Neural cell (in vitro differentiated cells): Measurements from ENCODE around the gene PLEKHH2. TPM values are rescaled to one million over a fixed set of nuclear protein-coding genes. Genes with fewer than 3 reads are reported as not detected.
A peak's percentile ranks its signal among the peaks of the same experiment; 100 is the strongest.
"Not testable (repeated sequence)": the region's sequence is repeated elsewhere in the genome, so short reads cannot be mapped to it uniquely, and the experiment has no call there.

Source experiments
- H2AFZ ChIP-seq: fragments of 200-600, 300-800 bp; sonication (generic), shearing (Covaris generic); 2 replicates; pipeline ENCODE4 v1.6.0; 2014; ENCODE audit warnings: low read depth, mild to moderate bottlenecking, antibody characterized with exemption, low read length, moderate library complexity
- H3F3A ChIP-seq: fragments of 200-600 bp; shearing (Covaris generic); 2 replicates; pipeline ENCODE4 v1.6.1; 2016; ENCODE audit warnings: mild to moderate bottlenecking, moderate library complexity, mixed read lengths, antibody characterized with exemption, low read length; ENCODE audit not compliant: insufficient read depth, poor library complexity, severe bottlenecking
- H3K27ac ChIP-seq: fragments of 200-600, 300-800 bp; sonication (generic), shearing (Covaris generic); 2 replicates; pipeline ENCODE4 v1.5.1; 2014; ENCODE audit warnings: mild to moderate bottlenecking, low read length, moderate library complexity
- H3K27me3 ChIP-seq: fragments of 300-800, 200-600 bp; sonication (generic), shearing (Covaris generic); 2 replicates; pipeline ENCODE4 v1.6.0; 2014; ENCODE audit warnings: mild to moderate bottlenecking, low read depth, low read length, moderate library complexity; ENCODE audit not compliant: insufficient read depth
- H3K36me3 ChIP-seq: fragments of 300-800, 200-600 bp; sonication (generic), shearing (Covaris generic); 2 replicates; pipeline ENCODE4 v1.5.1; 2014; ENCODE audit warnings: mild to moderate bottlenecking, antibody characterized with exemption, low read length, moderate library complexity; ENCODE audit not compliant: insufficient read depth
- H3K4me2 ChIP-seq: fragments of 300-800, 200-600 bp; sonication (generic), shearing (Covaris generic); 2 replicates; pipeline ENCODE4 v1.6.0; 2014; ENCODE audit warnings: mild to moderate bottlenecking, low read length
- H3K4me3 ChIP-seq: fragments of 300-800, 200-600 bp; sonication (generic), shearing (Covaris generic); 2 replicates; pipeline ENCODE4 v1.5.1; 2014; ENCODE audit warnings: mild to moderate bottlenecking, low read length, moderate library complexity
- H3K79me2 ChIP-seq: fragments of 200-600 bp; shearing (Covaris generic); replicated peaks from 2 replicates; pipeline ENCODE4 v1.6.0; 2014; ENCODE audit warnings: mild to moderate bottlenecking, low read length, moderate library complexity; ENCODE audit not compliant: insufficient read depth
- H3K9ac ChIP-seq: fragments of 300-800, 200-600 bp; sonication (generic), shearing (Covaris generic); 2 replicates; pipeline ENCODE4 v1.6.1; 2016; ENCODE audit warnings: mild to moderate bottlenecking, low read length, mixed read lengths
- H3K9me2 ChIP-seq: fragments of 200-600 bp; shearing (Covaris generic); 2 replicates; pipeline ENCODE4 v1.6.1; 2016; ENCODE audit warnings: mild to moderate bottlenecking, low read length, mixed read lengths; ENCODE audit not compliant: insufficient read depth
- H3K9me3 ChIP-seq: fragments of 200-600, 300-800 bp; sonication (generic), shearing (Covaris generic); 2 replicates; pipeline ENCODE4 v1.6.1; 2016; ENCODE audit warnings: mild to moderate bottlenecking, mixed run types, low read length, moderate library complexity, mixed read lengths
- H4K20me1 ChIP-seq: fragments of 200-600 bp; shearing (Covaris generic); 2 replicates; pipeline ENCODE4 v1.6.1; 2016; ENCODE audit warnings: mild to moderate bottlenecking, mixed run types; ENCODE audit not compliant: insufficient read depth
- CTCF ChIP-seq: fragments of 450-650 bp; IDR thresholded peaks from 2 replicates; pipeline ENCODE4 v1.5.1; 2014; ENCODE audit warnings: antibody characterized with exemption, mild to moderate bottlenecking, moderate library complexity; ENCODE audit not compliant: poor library complexity, severe bottlenecking
- EP300 ChIP-seq: fragments of 450-650 bp; conservative IDR thresholded peaks from 2 replicates; pipeline ENCODE4 v1.6.1; 2014; ENCODE audit warnings: antibody characterized with exemption, mild to moderate bottlenecking, moderate library complexity; ENCODE audit not compliant: poor library complexity, severe bottlenecking
- EZH2 ChIP-seq: fragments of 200-600, 300-800 bp; shearing (Covaris generic), sonication (generic); IDR thresholded peaks from 2 replicates; pipeline ENCODE4 v1.6.1; 2014; ENCODE audit warnings: antibody characterized with exemption, low read length, borderline replicate concordance, mild to moderate bottlenecking; ENCODE audit not compliant: insufficient read depth, poor library complexity, severe bottlenecking
- MXI1 ChIP-seq: fragments of 450-650 bp; conservative IDR thresholded peaks from 2 replicates; pipeline ENCODE4 v1.6.1; 2014; ENCODE audit warnings: antibody characterized with exemption, mild to moderate bottlenecking; ENCODE audit not compliant: poor library complexity, severe bottlenecking
- POLR2AphosphoS5 ChIP-seq: IDR thresholded peaks from 2 replicates; pipeline ENCODE4 v1.6.1; 2012
- RAD21 ChIP-seq: fragments of 450-650 bp; conservative IDR thresholded peaks from 2 replicates; pipeline ENCODE4 v1.6.1; 2014; ENCODE audit warnings: antibody characterized with exemption, mild to moderate bottlenecking, moderate library complexity
- SMC3 ChIP-seq: fragments of 450-650 bp; conservative IDR thresholded peaks from 2 replicates; pipeline ENCODE4 v1.6.1; 2014; ENCODE audit warnings: antibody characterized with exemption, mild to moderate bottlenecking, moderate library complexity; ENCODE audit not compliant: poor library complexity
- TAF1 ChIP-seq: IDR thresholded peaks from 2 replicates; pipeline ENCODE4 v1.6.1; 2012; ENCODE audit warnings: low read depth
- polyA plus RNA-seq: library from polyadenylated mRNA; depleted of rRNA; stranded (reverse); fragments of >200 nt; gene quantifications from 2 replicates; pipeline ENCODE4 v1.2.3, GENCODE V29; 2014
- TF ChIP-seq, protein P1 (sequence below): IDR thresholded peaks from 2 replicates; pipeline ENCODE4 v1.6.1; 2012; ENCODE audit warnings: borderline replicate concordance

Gene PLEKHH2
- polyA plus RNA-seq, 1 donor from 2014 or later, result 0.50 TPM

DNA sequence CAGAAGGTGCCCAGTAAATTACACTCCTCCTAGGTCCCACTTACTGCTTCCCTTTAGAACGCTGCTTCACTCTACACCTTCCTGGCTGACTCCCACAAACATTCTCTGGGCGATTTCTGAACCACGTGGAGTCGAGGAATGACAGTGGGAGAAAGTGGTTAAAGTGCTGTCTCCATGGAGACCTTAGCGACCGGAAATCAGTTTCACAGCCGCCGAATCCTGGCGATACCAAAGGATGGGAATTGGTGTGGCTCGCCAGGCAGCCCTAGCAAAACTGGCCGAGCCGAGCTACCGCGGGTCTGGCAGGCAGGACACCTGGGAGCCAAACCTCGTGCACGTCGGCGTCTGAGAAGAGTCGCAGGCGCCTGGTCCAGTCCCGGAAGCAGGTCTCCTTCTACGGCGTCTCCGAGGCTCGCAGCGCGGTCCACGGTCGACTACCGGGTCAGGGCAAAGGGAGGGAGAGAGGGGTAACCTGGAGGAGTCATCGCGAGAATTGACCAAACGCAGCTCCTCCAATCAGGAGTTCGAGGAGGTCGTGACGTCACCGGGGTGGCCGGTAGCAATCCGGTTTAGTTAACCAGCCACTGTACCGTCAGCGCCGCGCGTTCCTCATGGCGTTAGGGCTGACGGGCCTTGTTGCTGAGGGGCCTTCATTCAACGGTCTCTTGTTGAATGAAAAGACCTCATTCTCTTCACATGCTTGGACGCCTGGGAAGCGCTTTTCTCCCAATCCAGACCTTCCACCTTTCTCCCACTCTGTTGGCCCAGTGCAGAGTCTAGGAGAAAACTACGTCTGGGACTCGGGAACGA lies 41.3 kb upstream of the PLEKHH2 start, which contains the start of gene THADA:
THADA (minus strand) TSS at position 436 of the 810 bp plus-strand sequence. CDS start 3,646 bp downstream, outside the sequence.
- peaks cover 4% of the 10 kb centered on the region for H3F3A ChIP-seq
- peak within 1 kb of the TSS; percentile 89 for H3K27ac ChIP-seq
- H3K36me3 ChIP-seq, result no peaks in the 10 kb centered on the region
- H3K9me2 ChIP-seq, result no peaks in the 10 kb centered on the region
- peak within 1 kb of the TSS; percentile 85 for H3K4me3 ChIP-seq
- H2AFZ ChIP-seq, result peak within 1 kb of the TSS; percentile 98
- peak; percentile 32 for TF ChIP-seq SMC3
- TF ChIP-seq MXI1, result peak; percentile 99
- no peak for TF ChIP-seq EZH2
- TF ChIP-seq TAF1, result peak; percentile 86
- TF ChIP-seq RAD21, result peak; percentile 26
- TF ChIP-seq POLR2AphosphoS5, result peak; percentile 97
- TF ChIP-seq, protein P1, sequence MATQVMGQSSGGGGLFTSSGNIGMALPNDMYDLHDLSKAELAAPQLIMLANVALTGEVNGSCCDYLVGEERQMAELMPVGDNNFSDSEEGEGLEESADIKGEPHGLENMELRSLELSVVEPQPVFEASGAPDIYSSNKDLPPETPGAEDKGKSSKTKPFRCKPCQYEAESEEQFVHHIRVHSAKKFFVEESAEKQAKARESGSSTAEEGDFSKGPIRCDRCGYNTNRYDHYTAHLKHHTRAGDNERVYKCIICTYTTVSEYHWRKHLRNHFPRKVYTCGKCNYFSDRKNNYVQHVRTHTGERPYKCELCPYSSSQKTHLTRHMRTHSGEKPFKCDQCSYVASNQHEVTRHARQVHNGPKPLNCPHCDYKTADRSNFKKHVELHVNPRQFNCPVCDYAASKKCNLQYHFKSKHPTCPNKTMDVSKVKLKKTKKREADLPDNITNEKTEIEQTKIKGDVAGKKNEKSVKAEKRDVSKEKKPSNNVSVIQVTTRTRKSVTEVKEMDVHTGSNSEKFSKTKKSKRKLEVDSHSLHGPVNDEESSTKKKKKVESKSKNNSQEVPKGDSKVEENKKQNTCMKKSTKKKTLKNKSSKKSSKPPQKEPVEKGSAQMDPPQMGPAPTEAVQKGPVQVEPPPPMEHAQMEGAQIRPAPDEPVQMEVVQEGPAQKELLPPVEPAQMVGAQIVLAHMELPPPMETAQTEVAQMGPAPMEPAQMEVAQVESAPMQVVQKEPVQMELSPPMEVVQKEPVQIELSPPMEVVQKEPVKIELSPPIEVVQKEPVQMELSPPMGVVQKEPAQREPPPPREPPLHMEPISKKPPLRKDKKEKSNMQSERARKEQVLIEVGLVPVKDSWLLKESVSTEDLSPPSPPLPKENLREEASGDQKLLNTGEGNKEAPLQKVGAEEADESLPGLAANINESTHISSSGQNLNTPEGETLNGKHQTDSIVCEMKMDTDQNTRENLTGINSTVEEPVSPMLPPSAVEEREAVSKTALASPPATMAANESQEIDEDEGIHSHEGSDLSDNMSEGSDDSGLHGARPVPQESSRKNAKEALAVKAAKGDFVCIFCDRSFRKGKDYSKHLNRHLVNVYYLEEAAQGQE, result peak; percentile 80
- no peak for TF ChIP-seq EP300
- TF ChIP-seq CTCF, result no peak
- no peaks in the 10 kb centered on the region for H4K20me1 ChIP-seq
- no peaks in the 10 kb centered on the region for H3K9me3 ChIP-seq
- peak within 1 kb of the TSS; percentile 83 for H3K9ac ChIP-seq
- peaks cover 9% of the 10 kb centered on the region for H3K79me2 ChIP-seq
- no peaks in the 10 kb centered on the region for H3K27me3 ChIP-seq
- peak within 1 kb of the TSS; percentile 83 for H3K4me2 ChIP-seq

DNA sequence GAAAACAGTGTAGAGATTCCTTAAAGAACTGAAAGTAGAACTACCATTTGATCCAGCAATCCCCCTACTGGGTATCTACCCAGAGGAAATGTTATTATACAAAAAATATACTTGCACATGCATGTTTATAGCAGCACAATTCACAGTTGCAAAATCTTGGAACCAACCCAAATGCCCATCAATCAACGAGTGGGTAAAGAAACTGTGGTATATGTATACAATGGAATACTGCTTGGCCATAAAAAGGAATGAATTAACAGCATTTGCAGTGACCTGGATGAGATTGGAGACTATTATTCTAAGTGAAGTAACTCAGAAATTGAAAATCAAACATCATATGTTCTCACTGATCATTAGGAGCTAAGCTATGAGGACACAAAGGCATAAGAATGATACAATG lies 36.5 kb upstream of the PLEKHH2 start:
- H3K79me2 ChIP-seq, H3K4me2 ChIP-seq, H2AFZ ChIP-seq, H3K36me3 ChIP-seq, H3K4me3 ChIP-seq, H3K9me3 ChIP-seq, H4K20me1 ChIP-seq, H3K9me2 ChIP-seq, H3K27me3 ChIP-seq, H3K27ac ChIP-seq, H3K9ac ChIP-seq, H3F3A ChIP-seq: not testable (repeated sequence)
